ENCODE results near the gene PTCD2.

- TF ChIP-seq CTCF (conservative IDR thresholded peaks at IDR 0.05; ENCODE audit: low read depth, low read length) (no peak), EZH2 (IDR thresholded peaks at IDR 0.05; ENCODE audit: borderline replicate concordance, low read depth, low read length, poor library complexity, severe bottlenecking) (no peak)
These were observed 54.7 kb downstream of the PTCD2 start for GRCh38 chr5:72374844-72375243.
